Measurements from ENCODE around the gene SCN1A.

GRCh38 chr2:165959371-165959770 lies 168.4 kb downstream of the SCN1A start:
- no peak for TF ChIP-seq CTCF (conservative IDR thresholded peaks at IDR 0.05)
- TF ChIP-seq ZFX (IDR thresholded peaks at IDR 0.05) = no peak
